COLO668 (cell line): ENCODE results near the gene KAZN.
"Not testable (repeated sequence)": the region's sequence is repeated elsewhere in the genome, so short reads cannot be mapped to it uniquely, and the experiment has no call there.

Experiments
- DNase-seq: peaks from one replicate; lab custom pipeline; 2025; ENCODE audit not compliant: unreplicated experiment; lab: John Stamatoyannopoulos, UW

Gene KAZN

DNA sequence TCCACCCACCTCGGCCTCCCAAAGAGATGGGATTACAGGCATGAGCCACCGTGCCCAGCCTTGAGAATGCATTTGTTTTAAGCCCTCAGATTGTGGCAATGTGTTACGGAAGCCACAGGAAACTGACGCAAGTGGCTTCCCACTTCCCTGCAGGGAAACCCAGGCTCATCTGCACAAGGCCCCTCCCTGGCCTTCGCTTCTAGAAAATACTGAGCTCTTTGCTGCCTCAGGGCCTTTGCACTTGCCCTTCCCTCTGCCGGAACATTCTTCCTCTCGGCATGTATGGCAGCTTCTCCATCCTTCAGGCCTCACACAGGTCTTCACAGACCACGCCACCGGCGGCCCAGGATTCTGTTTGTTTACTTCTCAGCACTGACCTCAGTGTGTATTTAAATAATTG lies 418.0 kb downstream of the KAZN start:
- no peak for DNase-seq

DNA sequence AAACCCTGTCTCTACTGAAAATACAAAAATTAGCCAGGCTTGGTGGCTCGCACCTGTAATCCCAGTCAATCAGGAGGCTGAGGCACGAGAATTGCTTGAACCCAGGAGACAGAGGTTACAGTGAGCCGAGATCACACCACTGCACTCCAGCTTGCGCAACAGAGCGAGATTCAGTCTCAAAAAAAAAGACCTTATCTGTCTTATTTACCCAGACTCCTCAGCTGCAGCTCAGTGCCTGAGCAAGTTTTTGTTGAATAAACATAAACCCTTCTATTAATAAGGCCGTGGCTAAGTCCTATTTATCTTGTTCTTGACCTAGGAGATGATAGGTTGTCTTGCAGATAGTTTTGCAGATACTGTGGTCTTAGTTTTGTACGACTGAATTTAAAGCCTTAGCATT lies 418.6 kb downstream of the KAZN start:
- no peak for DNase-seq

DNA sequence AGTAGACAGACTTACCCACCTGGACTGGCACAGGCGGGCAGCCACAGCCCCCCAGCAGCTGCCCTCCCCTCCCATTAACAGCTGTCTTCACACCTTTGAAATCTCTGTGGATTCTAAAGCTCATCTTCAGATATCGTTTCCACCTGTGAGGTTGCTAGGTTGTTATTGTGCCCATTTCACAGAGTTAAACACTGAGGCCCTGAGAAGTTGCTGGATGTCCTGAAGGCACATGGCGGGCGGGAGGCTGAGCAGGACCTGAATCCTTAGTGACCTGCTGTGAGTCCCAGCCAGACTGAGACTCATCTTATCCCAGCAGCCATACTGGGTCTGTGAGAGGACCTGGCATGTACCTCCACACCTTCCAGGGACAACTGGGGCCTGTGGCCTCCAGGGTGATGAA lies 420.3 kb downstream of the KAZN start:
- no peak for DNase-seq

DNA sequence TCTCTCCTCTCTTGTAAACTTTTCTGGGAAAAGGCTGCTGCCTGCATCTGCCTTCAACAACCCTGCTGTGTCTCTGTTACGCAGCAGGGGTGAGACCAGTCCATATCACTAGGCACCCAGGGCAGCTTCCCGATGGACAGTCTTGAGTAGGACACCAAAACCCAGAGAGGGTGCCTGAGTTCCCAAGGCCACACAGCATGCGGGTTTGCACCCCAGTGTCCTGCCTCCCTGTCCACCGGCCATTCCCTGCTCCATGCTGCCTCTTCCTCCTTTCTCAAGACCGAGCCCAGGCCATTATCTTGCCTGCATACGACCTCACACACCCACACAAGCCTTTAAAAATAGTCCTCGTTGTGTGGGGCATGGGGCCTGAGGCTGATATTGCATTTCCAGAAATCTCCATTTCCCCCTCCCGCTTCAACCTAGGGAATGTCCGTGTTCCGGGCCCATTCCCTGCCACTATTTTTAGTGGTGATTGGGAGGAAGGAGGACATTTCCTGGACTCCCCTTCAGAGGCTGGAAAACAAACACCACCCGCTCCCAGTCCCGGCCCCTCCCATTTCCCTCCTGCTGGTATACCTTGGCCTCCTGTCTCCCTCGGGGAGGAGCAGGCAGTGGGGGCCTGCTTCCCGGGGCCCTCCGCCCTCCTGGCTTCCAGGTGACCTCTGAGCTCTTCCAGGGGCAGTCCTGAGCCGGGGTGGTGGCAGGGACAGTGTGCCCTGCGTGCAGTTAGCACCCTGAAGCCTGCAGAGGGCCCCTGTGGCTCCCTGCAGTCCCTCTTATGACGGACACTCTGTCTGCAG lies 422.7 kb downstream of the KAZN start:
- DNase-seq, result no peak

DNA sequence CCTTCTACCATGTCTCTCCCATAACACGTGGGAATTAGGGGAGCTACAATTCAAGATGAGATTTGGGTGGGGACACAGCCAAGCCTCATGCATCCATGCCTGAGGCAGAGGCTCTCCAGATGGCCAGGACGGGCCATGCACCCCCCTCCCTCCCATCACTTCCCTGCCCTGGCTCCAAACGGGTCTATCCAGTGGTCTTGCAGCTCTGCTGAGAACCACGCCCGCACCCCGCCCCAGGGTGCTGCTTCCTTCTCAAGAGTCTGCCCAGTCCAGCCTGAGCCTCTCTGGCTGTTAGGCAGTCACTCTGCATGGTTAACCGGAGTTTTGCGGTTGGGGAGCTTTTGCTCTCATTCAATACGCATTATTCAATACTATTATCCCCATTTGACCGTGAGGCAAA lies 423.6 kb downstream of the KAZN start:
- DNase-seq, result no peak

DNA sequence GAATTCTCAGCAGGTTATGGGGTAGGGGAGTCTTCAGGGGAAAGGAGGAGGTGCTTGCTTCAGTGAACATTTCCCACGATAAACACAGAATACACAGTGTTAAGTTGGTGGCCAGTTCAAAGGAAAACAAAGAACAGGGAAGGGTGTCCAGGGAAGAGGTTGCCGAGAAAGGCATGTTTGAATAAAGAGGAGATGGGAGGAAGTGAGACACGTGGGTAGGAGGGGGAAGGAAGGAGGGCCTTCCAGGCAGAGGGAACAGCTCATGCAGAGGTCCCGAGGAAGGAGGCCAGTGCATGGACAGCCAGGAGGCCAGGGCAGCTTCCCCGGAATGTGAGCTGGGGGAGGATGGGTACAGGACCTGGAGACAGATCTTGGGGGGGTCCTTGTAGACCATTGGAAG lies 424.7 kb downstream of the KAZN start:
- DNase-seq, result no peak

DNA sequence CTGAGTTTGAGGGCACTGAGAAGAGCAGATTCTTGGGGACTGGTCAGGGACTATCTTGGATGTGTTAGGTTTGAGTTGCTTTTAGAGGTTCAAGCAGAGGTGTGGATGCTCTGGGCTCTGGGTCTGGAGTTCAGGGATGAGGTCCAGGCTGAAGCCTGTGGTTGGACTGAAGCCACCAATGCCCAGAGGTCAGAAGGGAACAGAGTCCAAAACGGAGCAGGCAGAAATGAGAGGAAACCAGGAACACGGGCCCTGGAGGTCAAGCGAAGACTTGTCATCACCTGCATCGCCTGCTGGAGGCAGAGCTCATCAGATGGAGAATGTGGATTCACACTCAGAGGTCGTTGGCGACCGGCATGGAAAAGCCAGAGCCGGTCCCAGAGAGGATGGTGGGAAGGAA lies 425.5 kb downstream of the KAZN start:
- no peak for DNase-seq

DNA sequence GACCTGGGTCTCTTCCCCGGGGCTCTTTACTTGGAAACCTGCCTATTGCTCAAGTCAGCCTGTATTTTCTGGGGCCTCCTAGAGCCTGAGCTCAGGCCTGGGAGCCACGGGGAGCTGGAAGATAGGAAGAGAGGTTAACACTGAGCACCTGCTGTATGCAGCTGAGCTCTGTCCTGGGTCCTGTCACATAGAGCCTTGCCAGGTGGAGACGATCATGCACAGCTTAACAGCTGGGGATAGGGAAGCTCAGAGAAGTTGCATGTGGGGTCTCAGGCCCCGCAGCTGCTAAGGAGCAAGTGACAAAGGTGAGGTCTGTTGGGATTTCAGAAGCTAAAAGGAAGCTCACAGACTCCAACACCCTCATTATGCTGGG lies 427.6 kb downstream of the KAZN start:
- DNase-seq, result no peak

DNA sequence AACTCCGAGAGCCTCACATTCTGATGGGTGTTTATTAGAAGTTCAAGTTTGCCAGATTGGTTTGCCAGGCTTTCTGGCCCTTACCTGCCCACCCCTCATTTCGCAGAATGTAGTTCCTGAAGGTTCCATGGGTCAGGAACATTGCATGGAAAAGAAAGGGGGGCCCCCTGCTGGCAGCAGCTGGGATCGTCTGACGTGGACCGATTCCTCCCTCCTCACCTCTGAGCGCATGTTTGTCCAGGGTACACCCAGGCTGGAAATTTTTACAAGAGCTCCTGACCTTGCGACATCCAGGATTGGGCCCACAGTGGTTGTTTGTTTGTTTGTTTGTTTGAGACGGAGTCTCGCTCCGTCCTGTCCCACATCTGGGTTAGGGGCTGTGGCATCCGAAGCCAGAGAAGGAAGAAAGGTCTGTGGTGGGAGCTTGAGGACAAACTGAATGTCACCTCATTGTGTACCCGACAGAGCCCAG lies 429.1 kb downstream of the KAZN start:
- DNase-seq, result peak; percentile 63

DNA sequence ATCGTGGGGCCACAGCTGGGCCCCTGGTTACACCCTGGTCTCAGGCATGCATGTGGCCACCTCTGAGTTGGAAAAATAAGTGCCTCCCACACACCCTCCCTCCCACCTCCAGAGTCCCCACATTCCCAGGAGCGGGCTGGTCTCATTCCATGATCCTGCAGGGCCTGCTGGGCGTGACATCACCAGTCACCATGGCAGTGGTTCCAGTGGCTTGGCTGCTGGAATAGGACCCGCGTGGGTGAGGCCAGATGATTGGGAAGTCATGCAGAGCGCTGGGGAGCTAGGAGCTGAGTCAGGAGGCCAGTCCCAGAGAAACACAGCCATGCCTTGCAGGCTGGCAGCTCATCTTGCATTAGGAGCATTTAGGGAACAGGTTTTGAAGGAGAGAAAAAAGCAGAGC lies 429.6 kb downstream of the KAZN start:
- no peak for DNase-seq

DNA sequence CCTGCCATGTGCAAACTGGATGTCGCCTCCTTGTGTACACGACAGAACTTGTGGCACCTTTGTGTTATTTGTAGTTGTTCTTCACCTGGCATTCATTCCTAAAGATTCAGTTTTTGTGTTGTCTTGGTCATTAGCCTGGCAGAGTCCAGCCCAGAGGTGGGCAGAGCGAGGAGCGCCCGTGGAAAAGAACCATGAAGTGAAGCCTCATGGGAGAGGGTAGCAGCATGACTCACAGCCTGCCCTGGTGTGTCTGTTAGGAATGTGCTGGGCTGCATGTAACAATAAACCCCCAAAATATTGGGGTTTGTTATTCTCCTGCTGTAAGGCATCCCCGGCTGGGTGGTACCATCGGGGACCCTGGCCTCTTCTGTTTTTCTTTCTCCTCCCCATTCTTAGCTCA lies 430.1 kb downstream of the KAZN start:
- DNase-seq, result no peak

DNA sequence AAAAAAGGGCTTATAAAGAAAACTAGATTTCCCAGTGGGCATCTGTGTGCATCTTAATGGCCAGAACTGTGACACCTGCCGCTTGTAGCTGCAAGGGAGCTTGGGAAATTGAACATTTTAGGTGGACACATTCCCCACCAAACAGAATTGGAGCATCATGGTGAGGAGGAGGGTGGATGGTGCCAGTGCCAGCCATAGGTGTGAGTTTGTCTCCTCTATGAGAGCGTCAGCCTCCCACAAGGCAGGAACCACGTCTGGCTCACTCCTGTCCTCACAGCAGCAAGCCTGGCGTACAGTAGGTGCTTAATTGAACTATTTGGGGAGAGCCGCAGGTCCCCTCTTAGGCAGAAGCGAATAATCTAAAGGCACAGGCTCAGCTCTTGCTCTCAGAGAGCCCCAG lies 430.6 kb downstream of the KAZN start:
- no peak for DNase-seq

DNA sequence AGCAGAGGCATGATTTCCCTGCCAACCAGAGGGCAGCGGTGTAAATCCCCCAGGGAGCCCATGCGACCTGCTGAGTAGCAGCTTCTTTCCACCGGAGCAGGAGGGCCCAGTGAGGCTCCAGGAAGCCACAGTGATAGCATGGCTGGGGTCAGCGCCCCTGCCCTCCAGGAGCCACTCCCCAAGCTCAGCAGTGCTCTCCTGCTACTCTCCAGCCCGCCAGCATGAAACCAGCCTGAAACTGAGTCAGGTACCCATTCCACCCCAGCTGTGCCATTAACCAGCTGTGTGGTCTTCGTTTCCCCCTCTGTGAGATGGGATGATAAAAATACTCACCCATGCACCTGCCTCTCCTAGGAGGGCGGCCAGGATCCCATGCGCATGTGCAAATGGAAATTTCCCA lies 431.3 kb downstream of the KAZN start:
- DNase-seq, result no peak

DNA sequence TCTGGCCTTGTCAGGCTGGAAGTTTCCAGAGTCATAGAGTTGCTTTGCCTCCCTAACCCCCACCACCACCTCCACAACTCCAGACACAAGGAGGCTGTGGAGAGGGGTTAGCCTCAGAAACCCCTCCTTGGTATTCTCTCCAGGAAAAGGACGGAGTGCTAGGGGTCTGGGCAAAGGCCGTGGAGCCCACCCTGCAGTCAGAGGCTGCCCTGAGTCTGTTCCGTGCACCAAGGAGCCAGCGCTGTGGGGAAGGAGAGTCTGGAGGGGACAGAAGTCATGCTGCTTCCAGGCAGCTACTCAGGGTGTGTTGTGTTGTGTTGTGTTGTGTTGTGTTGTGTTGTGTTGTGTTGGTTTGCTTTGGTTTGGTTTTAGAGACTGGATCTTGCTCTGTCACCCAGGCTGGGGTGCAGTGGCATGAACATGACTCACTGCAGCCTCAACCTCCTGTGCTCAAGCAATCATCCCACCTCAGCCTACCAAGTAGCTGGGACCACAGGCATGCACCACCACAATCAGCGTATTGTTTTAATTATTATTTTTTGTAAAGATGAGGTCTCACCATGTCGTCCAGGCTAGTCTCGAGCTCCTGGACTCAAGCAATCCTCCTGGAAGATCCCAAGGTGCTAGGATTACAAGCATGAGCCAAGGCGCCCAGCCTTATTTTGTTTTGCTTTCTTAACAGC lies 432.9 kb downstream of the KAZN start:
- no peak for DNase-seq

DNA sequence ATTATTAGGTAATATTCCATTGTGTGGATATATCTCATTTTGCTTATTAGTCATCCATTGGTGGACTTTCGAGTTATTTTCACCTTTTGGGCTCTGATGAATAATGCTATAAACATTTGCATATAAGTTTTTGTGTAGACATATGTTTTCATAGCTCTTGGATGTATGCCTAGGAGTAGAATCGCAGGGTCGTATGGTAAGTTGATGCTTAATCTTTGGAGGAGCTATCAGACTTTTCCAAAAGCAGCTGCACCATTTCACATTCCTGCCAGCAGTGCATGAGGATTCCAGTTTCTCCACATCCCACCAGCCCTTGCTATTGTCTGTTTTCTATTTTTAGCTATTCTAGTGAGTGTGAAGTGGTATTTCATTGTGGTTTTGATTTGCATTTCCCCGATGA lies 434.8 kb downstream of the KAZN start:
- DNase-seq, result no peak

DNA sequence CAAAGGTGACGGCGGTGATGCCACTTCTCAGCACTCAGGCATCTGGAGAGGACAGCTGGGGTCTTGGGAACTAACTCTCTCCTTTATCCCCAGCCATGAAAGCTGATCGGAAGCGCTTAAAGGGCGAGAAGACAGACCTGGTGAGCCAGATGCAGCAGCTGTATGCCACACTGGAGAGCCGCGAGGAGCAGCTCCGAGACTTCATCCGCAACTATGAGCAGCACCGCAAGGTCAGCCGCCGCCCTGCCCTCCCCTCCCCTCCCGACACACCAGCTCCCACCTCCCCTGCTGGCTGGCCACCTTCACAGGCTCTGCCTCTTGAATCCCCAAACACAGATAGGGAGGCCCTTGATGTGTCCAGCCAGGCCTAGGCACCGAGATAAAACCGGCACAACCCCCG lies 436.2 kb downstream of the KAZN start:
- DNase-seq, result no peak

DNA sequence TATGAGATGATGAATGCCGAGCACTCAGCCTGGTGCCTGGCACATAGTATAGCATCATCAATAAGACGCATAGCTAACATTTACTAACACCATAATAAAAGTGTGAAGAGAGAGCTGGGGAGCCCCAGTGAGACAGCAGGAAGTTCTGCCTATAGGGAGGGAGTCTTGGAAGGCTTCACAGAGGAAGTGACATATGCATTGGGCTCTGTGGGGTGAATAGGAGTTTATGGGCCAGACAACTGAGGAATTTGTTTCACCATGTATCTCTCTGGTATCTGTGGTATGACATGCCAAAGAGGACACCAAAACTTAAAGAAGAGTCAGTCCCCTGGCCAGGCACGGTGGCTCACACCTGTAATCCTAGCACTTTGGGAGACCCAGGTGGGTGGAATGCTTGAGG lies 436.8 kb downstream of the KAZN start:
- DNase-seq, result no peak

DNA sequence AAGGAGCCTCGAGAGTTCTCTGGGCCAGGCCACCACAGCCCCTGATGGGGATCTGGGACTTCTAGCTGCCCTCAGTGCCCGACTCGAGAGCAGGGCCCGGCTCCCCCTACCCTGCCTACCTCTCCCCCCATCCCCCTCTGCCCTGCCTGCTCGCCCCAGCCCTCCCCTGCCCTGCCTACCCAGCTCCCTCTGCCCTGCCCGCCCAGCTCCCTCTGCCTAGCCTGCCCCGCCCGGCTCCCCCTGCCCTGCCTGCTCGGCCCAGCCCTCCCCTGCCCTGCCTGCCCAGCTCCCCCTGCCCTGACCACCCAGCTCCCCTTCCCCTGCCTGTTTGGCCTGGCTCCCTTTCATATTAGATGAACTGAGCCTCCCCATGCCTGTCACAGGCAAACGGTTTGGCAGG lies 437.6 kb downstream of the KAZN start:
- DNase-seq, result no peak

DNA sequence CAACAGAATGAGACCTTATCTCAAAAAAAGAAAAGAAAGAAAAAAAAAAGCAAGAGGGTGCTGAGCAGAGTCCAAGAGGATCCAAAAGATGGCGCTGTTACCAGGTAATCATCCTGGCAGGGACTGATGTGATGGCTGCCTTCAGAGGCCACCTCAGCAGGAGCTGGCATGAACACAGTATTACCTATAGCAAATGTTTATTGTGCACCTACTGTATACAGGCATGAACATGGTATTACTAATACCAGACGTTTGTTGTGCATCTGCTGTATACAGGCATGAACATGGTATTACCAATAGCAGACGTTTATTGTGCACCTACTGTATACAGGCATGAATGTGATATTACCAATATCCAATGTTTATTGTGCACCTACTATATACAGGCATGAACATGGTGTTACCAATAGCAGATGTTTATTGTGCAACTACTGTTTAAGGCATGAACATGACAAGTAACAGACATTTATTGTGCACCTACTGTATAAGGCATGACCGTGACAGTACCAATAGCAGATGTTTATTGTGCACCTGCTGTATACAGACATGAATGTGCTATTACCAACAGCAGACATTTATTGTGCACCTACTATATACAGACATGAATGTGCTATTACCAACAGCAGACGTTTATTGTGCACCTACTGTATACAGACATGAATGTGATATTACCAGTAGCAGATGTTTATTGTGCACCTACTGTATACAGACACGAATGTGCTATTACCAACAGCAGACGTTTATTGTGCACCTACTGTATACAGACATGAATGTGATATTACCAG lies 439.9 kb downstream of the KAZN start:
- DNase-seq, result peak; percentile 40

DNA sequence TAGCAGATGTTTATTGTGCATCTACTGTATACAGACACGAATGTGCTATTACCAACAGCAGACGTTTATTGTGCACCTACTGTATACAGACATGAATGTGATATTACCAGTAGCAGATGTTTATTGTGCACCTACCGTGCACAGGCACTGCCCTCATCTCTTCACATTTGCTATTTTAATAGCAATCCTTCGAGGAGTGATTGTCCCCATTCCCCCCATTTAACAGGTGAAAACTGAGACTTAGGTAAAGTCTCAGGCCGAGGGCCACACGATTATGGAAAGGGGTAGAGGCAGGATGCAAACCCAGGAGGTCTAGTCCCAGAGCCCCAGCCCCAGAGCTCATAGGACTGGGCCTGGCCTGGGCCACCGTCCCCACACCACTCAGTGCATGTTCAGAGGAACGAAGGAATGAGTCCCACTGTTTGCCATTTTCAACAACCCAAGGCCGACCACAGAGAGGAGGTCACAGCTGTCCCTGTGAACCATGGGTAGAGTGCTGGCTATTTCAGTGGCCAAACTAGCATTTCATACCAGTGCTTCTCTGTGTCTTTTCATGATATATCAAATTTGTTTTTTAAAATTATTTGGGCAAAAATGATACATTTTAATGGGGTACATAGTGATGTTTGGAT lies 440.6 kb downstream of the KAZN start:
- DNase-seq, result no peak

DNA sequence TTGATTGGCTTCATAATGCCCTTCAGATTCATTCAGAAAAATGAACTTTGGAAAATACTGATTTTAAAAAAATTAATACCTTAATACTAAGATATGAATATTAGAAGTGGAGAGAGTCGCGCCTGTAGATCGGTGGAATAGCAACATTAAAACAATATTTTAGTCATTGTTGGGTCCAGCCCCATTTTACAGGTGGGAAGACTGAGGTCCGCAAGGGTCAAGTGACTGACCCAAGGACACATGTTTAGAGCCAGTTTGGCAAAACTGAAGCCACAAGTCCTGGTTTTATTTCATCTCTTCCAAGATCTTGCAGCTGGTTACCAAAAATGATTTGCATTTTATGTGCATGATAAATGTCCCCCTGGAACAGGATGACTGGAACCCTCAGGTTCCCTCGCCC lies 441.4 kb downstream of the KAZN start:
- DNase-seq, result no peak

DNA sequence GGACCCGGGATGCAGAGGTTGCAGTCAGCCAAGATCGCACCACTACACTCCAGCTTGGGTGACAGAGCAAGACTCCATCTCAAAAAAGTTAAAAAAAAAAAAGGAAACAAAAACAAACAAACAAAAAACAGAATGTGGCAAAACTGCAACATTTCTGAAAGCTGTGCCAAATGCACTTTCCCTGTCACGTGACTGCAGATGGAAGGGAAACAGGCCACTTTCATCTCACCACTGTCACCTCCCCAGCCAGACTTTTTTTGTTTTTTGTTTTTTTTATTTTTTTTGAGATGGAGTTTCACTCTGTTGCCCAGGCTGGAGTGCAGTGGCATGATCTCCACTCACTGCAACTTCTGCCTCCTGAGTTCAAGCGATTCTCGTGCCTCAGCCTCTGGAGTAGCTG lies 442.2 kb downstream of the KAZN start:
- DNase-seq, result not testable (repeated sequence)
